Measurements from ENCODE around the gene MRTFA. TPM values are rescaled to one million over a fixed set of nuclear protein-coding genes. Genes with fewer than 3 reads are reported as not detected.

Gene MRTFA
- total and polyA plus RNA-seq, 2 of the 13 experiments (the other 11 are each of a cell fraction or from before 2014, with no cell fraction given), result 2.4 to 8.2 TPM

GRCh38 chr22:40588726-40589125 is 47.8 kb downstream of the MRTFA start:
- H2AFZ ChIP-seq (ENCODE audit: low read length), result no peak overlapping the region
- ChIA-PET CTCF (ENCODE audit: low intra/inter-chr PET ratio, low total read pairs) (no interaction called here), POLR2A (interaction anchor here (1.1 to 1.3 kb wide), 3 partner anchors 48 to 57 kb away, joined by 3 to 4 read pairs (median 4); partner anchors contain the start of gene MRTFA)
- peak overlapping the region; percentile 49 for H3K4me2 ChIP-seq (ENCODE audit: low read depth, low read length)
- peaks cover 26% of the 10 kb centered on the region for H3K79me2 ChIP-seq (ENCODE audit: insufficient read depth, low read length)
- WGBS (ENCODE audit: low lambda C conversion rate), result 2% methylated on average over 7 of the region's 7 CpGs
- intact Hi-C loops (cut with micrococcal nuclease; ENCODE audit: unreplicated experiment), result loop anchor here (2.0 to 10.0 kb wide), 3 partner anchors 14 to 64 kb away; partner anchors contain the start of gene MRTFA
- peak; percentile 94 for DNase-seq (ENCODE audit: low spot score)
- peak; percentile 93 for FAIRE-seq
- no peaks in the 10 kb centered on the region for H3K27me3 ChIP-seq (ENCODE audit: control insufficient read depth in 1 of 2, insufficient read depth in 2 of 2, low read length in 2 of 2)
- peak overlapping the region in 1 of 3 experiments; percentile 30; a peak in 1 of 6 replicates for H3K4me3 ChIP-seq (replicated peaks in 1 of 3; ENCODE audit: insufficient read depth in 1 of 3, low read depth in 2 of 3, low read length in 3 of 3)
- no peaks in the 10 kb centered on the region for H3K9me3 ChIP-seq (ENCODE audit: low read length)
- in situ Hi-C loops (cut with HindIII; ENCODE audit: extremely low pct_ligation_motif_present, low pct_unique_long_range_greater_than_20kb), result no loop called here
- no TSS peak for BruUV-seq (replicated peaks)
- peak overlapping the region; percentile 43 for H3K9ac ChIP-seq (ENCODE audit: insufficient read depth, low read depth, low read length)
- peaks cover 0 to under 1% of the 10 kb centered on the region in 2 experiments; a peak in 2 of 5 replicates for H3K36me3 ChIP-seq (replicated peaks in 1 of 2; ENCODE audit: control insufficient read depth in 1 of 2, insufficient read depth in 2 of 2, low read length in 2 of 2)
- H3K27ac ChIP-seq (ENCODE audit: extremely low read length, insufficient read depth, low read length), result peak overlapping the region; percentile 74
- H4K20me1 ChIP-seq (ENCODE audit: insufficient read depth, low read length), result no peaks in the 10 kb centered on the region
- ATAC-seq, result peak; percentile 97
- H3K4me1 ChIP-seq (ENCODE audit: insufficient read depth, low read length), result peaks cover 56% of the 10 kb centered on the region
- no peak for TF ChIP-seq HINFP (CRISPR knock-in tag; IDR thresholded peaks at IDR 0.05; ENCODE audit: low read depth)
- TF ChIP-seq THYN1 (CRISPR knock-in tag; IDR thresholded peaks at IDR 0.05; ENCODE audit: borderline replicate concordance, low read depth), result no peak
- TF ChIP-seq ZNF234 (CRISPR knock-in tag; conservative IDR thresholded peaks at IDR 0.05), result no peak
- no peak for TF ChIP-seq SP2 (CRISPR knock-in tag; IDR thresholded peaks at IDR 0.05)
- no peak for TF ChIP-seq REXO4 (CRISPR knock-in tag; IDR thresholded peaks at IDR 0.05; ENCODE audit: borderline replicate concordance)
- no peak for TF ChIP-seq SOX6 (IDR thresholded peaks at IDR 0.05)
- TF ChIP-seq SOX6 (CRISPR knock-in tag; IDR thresholded peaks at IDR 0.05), result peak; percentile 59
- TF ChIP-seq CREB3 (CRISPR knock-in tag; IDR thresholded peaks at IDR 0.05), result no peak
- TF ChIP-seq ZNF772 (CRISPR knock-in tag; IDR thresholded peaks at IDR 0.05), result no peak
- peak; percentile 58; the same call in 1 of the 2 replicates for TF ChIP-seq ZSCAN9 (CRISPR knock-in tag; IDR thresholded peaks at IDR 0.05; ENCODE audit: borderline replicate concordance)
- TF ChIP-seq ZNF143 (CRISPR knock-in tag; IDR thresholded peaks at IDR 0.05), result no peak
- TF ChIP-seq, protein P1, sequence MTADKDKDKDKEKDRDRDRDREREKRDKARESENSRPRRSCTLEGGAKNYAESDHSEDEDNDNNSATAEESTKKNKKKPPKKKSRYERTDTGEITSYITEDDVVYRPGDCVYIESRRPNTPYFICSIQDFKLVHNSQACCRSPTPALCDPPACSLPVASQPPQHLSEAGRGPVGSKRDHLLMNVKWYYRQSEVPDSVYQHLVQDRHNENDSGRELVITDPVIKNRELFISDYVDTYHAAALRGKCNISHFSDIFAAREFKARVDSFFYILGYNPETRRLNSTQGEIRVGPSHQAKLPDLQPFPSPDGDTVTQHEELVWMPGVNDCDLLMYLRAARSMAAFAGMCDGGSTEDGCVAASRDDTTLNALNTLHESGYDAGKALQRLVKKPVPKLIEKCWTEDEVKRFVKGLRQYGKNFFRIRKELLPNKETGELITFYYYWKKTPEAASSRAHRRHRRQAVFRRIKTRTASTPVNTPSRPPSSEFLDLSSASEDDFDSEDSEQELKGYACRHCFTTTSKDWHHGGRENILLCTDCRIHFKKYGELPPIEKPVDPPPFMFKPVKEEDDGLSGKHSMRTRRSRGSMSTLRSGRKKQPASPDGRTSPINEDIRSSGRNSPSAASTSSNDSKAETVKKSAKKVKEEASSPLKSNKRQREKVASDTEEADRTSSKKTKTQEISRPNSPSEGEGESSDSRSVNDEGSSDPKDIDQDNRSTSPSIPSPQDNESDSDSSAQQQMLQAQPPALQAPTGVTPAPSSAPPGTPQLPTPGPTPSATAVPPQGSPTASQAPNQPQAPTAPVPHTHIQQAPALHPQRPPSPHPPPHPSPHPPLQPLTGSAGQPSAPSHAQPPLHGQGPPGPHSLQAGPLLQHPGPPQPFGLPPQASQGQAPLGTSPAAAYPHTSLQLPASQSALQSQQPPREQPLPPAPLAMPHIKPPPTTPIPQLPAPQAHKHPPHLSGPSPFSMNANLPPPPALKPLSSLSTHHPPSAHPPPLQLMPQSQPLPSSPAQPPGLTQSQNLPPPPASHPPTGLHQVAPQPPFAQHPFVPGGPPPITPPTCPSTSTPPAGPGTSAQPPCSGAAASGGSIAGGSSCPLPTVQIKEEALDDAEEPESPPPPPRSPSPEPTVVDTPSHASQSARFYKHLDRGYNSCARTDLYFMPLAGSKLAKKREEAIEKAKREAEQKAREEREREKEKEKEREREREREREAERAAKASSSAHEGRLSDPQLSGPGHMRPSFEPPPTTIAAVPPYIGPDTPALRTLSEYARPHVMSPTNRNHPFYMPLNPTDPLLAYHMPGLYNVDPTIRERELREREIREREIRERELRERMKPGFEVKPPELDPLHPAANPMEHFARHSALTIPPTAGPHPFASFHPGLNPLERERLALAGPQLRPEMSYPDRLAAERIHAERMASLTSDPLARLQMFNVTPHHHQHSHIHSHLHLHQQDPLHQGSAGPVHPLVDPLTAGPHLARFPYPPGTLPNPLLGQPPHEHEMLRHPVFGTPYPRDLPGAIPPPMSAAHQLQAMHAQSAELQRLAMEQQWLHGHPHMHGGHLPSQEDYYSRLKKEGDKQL (CRISPR knock-in tag; IDR thresholded peaks at IDR 0.05; ENCODE audit: low read depth), result no peak
- no peak for TF ChIP-seq RNF219 (CRISPR knock-in tag; IDR thresholded peaks at IDR 0.05)
- TF ChIP-seq MBNL3 (CRISPR knock-in tag; conservative IDR thresholded peaks at IDR 0.05), result no peak
- no peak for TF ChIP-seq FLYWCH1 (CRISPR knock-in tag; IDR thresholded peaks at IDR 0.05)
- TF ChIP-seq SMARCC2 (IDR thresholded peaks at IDR 0.05), result no peak

All from HepG2 (cell line).